Keratinocyte (primary cell): ENCODE results near the gene SELENBP1. TPM values are rescaled to one million over a fixed set of nuclear protein-coding genes. Genes with fewer than 3 reads are reported as not detected.

Experiments used
- DNase-seq: peaks from one replicate; pipeline ENCODE4 v3.0.0-alpha.2; 2011; ENCODE audit warnings: low read depth, missing footprints, low spot score
- FAIRE-seq: peaks from 2 replicates; lab custom pipeline; 2011; peaks lifted over from hg19 to GRCh38; lab: Jason Lieb, UNC
- H2AFZ ChIP-seq: 2 replicates; pipeline ENCODE4 v1.6.0; 2012; ENCODE audit warnings: low read length, control low read depth, inconsistent platforms; ENCODE audit not compliant: control insufficient read depth
- H3K27ac ChIP-seq: 2 replicates; pipeline ENCODE4 v1.5.1; 2011; ENCODE audit warnings: low read length; ENCODE audit not compliant: control insufficient read depth, insufficient read depth
- H3K27me3 ChIP-seq: 3 replicates; pipeline ENCODE4 v1.6.0; 2011; ENCODE audit warnings: low read length; ENCODE audit not compliant: control insufficient read depth, insufficient read depth; ENCODE audit errors: extremely low read depth
- H3K36me3 ChIP-seq, 2 experiments: 2 replicates in 1 of 2; 3 replicates in 1 of 2; pipeline ENCODE4 v1.5.1; 2011; ENCODE audit warnings: low read length in 2 of 2, mild to moderate bottlenecking in 1 of 2; ENCODE audit not compliant: control insufficient read depth in 2 of 2, insufficient read depth in 2 of 2; ENCODE audit errors: extremely low read depth in 1 of 2
- H3K4me1 ChIP-seq: 3 replicates; pipeline ENCODE4 v1.5.1; 2011; ENCODE audit warnings: low read length; ENCODE audit not compliant: control insufficient read depth, insufficient read depth; ENCODE audit errors: extremely low read depth
- H3K4me2 ChIP-seq: 3 replicates; pipeline ENCODE4 v1.6.0; 2011; ENCODE audit warnings: low read depth, low read length; ENCODE audit not compliant: control insufficient read depth, insufficient read depth; ENCODE audit errors: extremely low read depth
- H3K4me3 ChIP-seq, 3 experiments: fragments of 200-600 bp in 1 of 3; sonication (generic) in 1 of 3; 2 replicates in 2 of 3; 3 replicates in 1 of 3; pipeline ENCODE4 v1.5.1; 2011 to 2016; ENCODE audit warnings: low read length in 3 of 3, mild to moderate bottlenecking in 3 of 3, control low read depth in 2 of 3, inconsistent platforms in 1 of 3, low read depth in 1 of 3, mixed read lengths in 1 of 3, mixed run types in 1 of 3, moderate library complexity in 1 of 3; ENCODE audit not compliant: control insufficient read depth in 2 of 3, insufficient read depth in 2 of 3; ENCODE audit errors: extremely low read depth in 1 of 3
- H3K79me2 ChIP-seq: 2 replicates; pipeline ENCODE4 v1.6.0; 2012; ENCODE audit warnings: low read length; ENCODE audit not compliant: control insufficient read depth, insufficient read depth
- H3K9ac ChIP-seq: 3 replicates; pipeline ENCODE4 v1.6.0; 2011; ENCODE audit warnings: low read length; ENCODE audit not compliant: control insufficient read depth, insufficient read depth; ENCODE audit errors: extremely low read depth
- H3K9me1 ChIP-seq: 3 replicates; pipeline ENCODE4 v1.6.0; 2011; ENCODE audit warnings: low read length; ENCODE audit not compliant: control insufficient read depth, insufficient read depth; ENCODE audit errors: extremely low read depth
- H3K9me3 ChIP-seq: 2 replicates; pipeline ENCODE4 v1.5.1; 2012; ENCODE audit warnings: low read depth, low read length; ENCODE audit not compliant: control insufficient read depth
- H4K20me1 ChIP-seq: 3 replicates; pipeline ENCODE4 v1.6.0; 2011; ENCODE audit warnings: low read length; ENCODE audit not compliant: control insufficient read depth, insufficient read depth; ENCODE audit errors: extremely low read depth
- CTCF ChIP-seq, 3 experiments: IDR thresholded peaks in 1 of 3; conservative IDR thresholded peaks in 1 of 3; optimal IDR thresholded peaks in 1 of 3; 2 replicates in 2 of 3; 3 replicates in 1 of 3; pipeline versions ENCODE3 to v1.5.1; 2011; ENCODE audit warnings: low read length in 3 of 3, mild to moderate bottlenecking in 3 of 3, moderate library complexity in 2 of 3, control low read depth in 1 of 3, inconsistent platforms in 1 of 3; ENCODE audit not compliant: insufficient read depth in 2 of 3; ENCODE audit errors: extremely low read depth in 1 of 3
- EZH2 ChIP-seq: IDR thresholded peaks from one replicate; pipeline ENCODE4 v1.6.1; 2012; ENCODE audit warnings: inconsistent platforms, mild to moderate bottlenecking, low read length, moderate library complexity
- dilution Hi-C: fragments of 300-500 bp; cut with MboI; formaldehyde crosslinking; loops from one replicate; pipeline ENCODE4 v1.7.0; 2020; ENCODE audit warnings: low sequenced_read_pairs; ENCODE audit not compliant: extremely low pct_ligation_motif_present
- polyA plus RNA-seq, 5 experiments: library from polyadenylated mRNA; depleted of rRNA in 3 of 5; stranded (reverse) in 3 of 5; stranded (forward) in 1 of 5; unstranded in 1 of 5; fragments of >200 nt; gene quantifications; 1 replicate in 1 of 5; 2 replicates in 3 of 5; 3 replicates in 1 of 5; pipeline versions ENCODE4 v1.2.1 to v1.2.3, GENCODE V29; 2011 to 2012; ENCODE audit warnings: missing spikeins in 2 of 5, low read depth in 1 of 5, low replicate concordance in 1 of 5

The SELENBP1 gene
- polyA plus RNA-seq, 1 donor (not counting 4 experiments of a cell fraction or from before 2014, with no cell fraction given): 3.0 TPM

GRCh38 chr1:151369621-151370048 is 2.9 kb downstream of the SELENBP1 start:
- no peak for DNase-seq
- H3K4me2 ChIP-seq: no peak overlapping the region
- no peaks in the 10 kb centered on the region for H3K36me3 ChIP-seq
- H3K79me2 ChIP-seq: no peaks in the 10 kb centered on the region
- no peaks in the 10 kb centered on the region for H3K9me3 ChIP-seq
- H3K27ac ChIP-seq: no peak overlapping the region
- H3K27me3 ChIP-seq: no peaks in the 10 kb centered on the region
- dilution Hi-C loops: no loop called here
- H3K9me1 ChIP-seq: no peaks in the 10 kb centered on the region
- H2AFZ ChIP-seq: no peak overlapping the region
- no peak overlapping the region for H3K9ac ChIP-seq
- H3K4me3 ChIP-seq: no peak overlapping the region
- TF ChIP-seq EZH2 (no peak), CTCF (optimal IDR thresholded peaks at IDR 0.05 in 1 of 3, IDR thresholded peaks at IDR 0.05 in 1 of 3, conservative IDR thresholded peaks at IDR 0.05 in 1 of 3; ENCODE audit: extremely low read depth in 1 of 3, insufficient read depth in 2 of 3, low read length in 3 of 3) (no peak)
- no peaks in the 10 kb centered on the region for H4K20me1 ChIP-seq
- peaks cover 4% of the 10 kb centered on the region for H3K4me1 ChIP-seq
- FAIRE-seq: no peak

- no peak for FAIRE-seq
- Histone ChIP-seq H3K79me2 (no peaks in the 10 kb centered on the region), H3K9ac (no peak overlapping the region), H3K27ac (no peak overlapping the region), H3K4me3 (no peak overlapping the region), H3K9me1 (no peaks in the 10 kb centered on the region), H2AFZ (no peak overlapping the region), H3K27me3 (no peaks in the 10 kb centered on the region), H4K20me1 (no peaks in the 10 kb centered on the region), H3K4me1 (peaks cover 4% of the 10 kb centered on the region), H3K36me3 (no peaks in the 10 kb centered on the region), H3K9me3 (no peaks in the 10 kb centered on the region), H3K4me2 (no peak overlapping the region)
- dilution Hi-C loops: no loop called here
- no peak for TF ChIP-seq CTCF (optimal IDR thresholded peaks at IDR 0.05 in 1 of 3, IDR thresholded peaks at IDR 0.05 in 1 of 3, conservative IDR thresholded peaks at IDR 0.05 in 1 of 3; ENCODE audit: extremely low read depth in 1 of 3, insufficient read depth in 2 of 3, low read length in 3 of 3)
- no peak for TF ChIP-seq EZH2
- DNase-seq: no peak
Observed at GRCh38 chr1:151369302-151369610, 3.2 kb downstream of the SELENBP1 start.
